PC-3 (cell line): ENCODE measurements around the gene TEAD1.

Experiments
- CTCF ChIP-seq: fragments of 300-600 bp; sonication (generic); conservative IDR thresholded peaks from 2 replicates; pipeline ENCODE4 v1.5.1; 2017; ENCODE audit warnings: antibody characterized with exemption, low read depth, mild to moderate bottlenecking, low read length
- EZH2 ChIP-seq: fragments of 300-600 bp; sonication (generic); IDR thresholded peaks from one replicate; pipeline ENCODE4 v1.6.1; 2017; ENCODE audit warnings: antibody characterized with exemption, mild to moderate bottlenecking, low read length; ENCODE audit not compliant: unreplicated experiment

- TF ChIP-seq CTCF, result no peak
- no peak for TF ChIP-seq EZH2
Measured at GRCh38 chr11:12964650-12965049, 290.4 kb downstream of the TEAD1 start.
